ENCODE measurements around the gene CSGALNACT2. TPM values are rescaled to one million over a fixed set of nuclear protein-coding genes. Genes with fewer than 3 reads are reported as not detected.

The CSGALNACT2 gene
- total and polyA plus RNA-seq, 2 of the 13 experiments (the other 11 are each of a cell fraction or from before 2014, with no cell fraction given), result 3.3 to 7.1 TPM

DNA sequence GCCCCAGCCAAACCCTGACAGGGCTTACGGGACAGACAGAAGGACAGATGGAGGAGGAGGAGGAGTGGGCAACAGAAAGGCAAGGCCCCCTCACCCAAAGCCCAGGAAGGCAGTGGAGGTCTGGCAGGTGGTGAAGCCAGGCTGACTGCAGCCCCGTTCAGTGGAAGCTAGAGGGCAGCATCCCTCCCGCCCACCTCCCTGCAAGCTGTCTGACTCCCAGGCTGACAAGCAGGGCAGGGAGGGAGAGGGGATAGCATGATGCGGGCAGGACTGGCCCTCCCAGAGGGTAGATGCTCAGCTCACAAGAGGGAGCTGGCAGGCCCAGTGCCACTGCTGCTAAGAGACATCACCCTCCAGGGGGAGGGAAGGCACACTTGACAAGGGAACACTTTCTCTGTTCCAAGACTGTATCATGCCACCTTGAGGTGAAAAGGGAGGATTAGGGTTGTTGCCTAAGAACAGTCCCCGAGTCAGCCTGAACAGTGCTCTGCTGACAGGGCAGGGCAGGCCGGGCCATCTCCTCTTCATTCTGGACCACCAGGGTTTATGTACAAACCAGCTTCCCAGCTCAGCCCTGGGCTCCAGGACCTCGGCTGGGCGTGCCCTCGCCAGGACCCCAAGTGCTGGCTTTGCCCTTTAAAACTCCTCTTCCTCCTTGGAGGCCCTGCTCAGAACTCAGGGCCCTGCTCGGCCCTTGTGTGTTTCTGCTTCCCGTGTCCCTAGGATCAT is 66.9 kb downstream of the CSGALNACT2 start:
- CTCF ChIA-PET (ENCODE audit: low intra/inter-chr PET ratio, low total read pairs), result no interaction called here
- POLR2A ChIA-PET, result no interaction called here
- intact Hi-C loops (cut with micrococcal nuclease; ENCODE audit: unreplicated experiment), result loop anchor here (1.0 to 5.0 kb wide), 2 partner anchors 143 to 257 kb away; no protein-coding TSS in a partner anchor
- TF ChIP-seq ZNF678 (CRISPR knock-in tag; IDR thresholded peaks at IDR 0.05) (no peak), PCBP1 (IDR thresholded peaks at IDR 0.05; ENCODE audit: borderline replicate concordance, low read depth, low read length) (0 out of 2 replicates have a peak, but pooled peaks have one; percentile 42), SOX6 (IDR thresholded peaks at IDR 0.05) (no peak), SOX6 (CRISPR knock-in tag; IDR thresholded peaks at IDR 0.05) (0 out of 2 replicates have a peak, but pooled peaks have one; percentile 10), XRCC5 (optimal IDR thresholded peaks at IDR 0.05; ENCODE audit: low read length) (peak; percentile 57), PITX1 (CRISPR knock-in tag; IDR thresholded peaks at IDR 0.05) (0 out of 2 replicates have a peak, but pooled peaks have one; percentile 9), TARDBP (CRISPR knock-in tag; IDR thresholded peaks at IDR 0.05) (0 out of 2 replicates have a peak, but pooled peaks have one; percentile 20), POLR2G (IDR thresholded peaks at IDR 0.05; ENCODE audit: low read depth, low read length) (no peak), RAD21 (CRISPR knock-in tag; IDR thresholded peaks at IDR 0.05) (peak; percentile 33; the same call in 1 of the 2 replicates), HNRNPL (IDR thresholded peaks at IDR 0.05; ENCODE audit: low read depth, low read length) (0 out of 2 replicates have a peak, but pooled peaks have one; percentile 25), TEAD3 (CRISPR knock-in tag; optimal IDR thresholded peaks at IDR 0.05; ENCODE audit: borderline replicate concordance) (peak; percentile 55), STAG1 (CRISPR knock-in tag; IDR thresholded peaks at IDR 0.05) (peak; percentile 66)
- TF ChIP-seq, protein P1, sequence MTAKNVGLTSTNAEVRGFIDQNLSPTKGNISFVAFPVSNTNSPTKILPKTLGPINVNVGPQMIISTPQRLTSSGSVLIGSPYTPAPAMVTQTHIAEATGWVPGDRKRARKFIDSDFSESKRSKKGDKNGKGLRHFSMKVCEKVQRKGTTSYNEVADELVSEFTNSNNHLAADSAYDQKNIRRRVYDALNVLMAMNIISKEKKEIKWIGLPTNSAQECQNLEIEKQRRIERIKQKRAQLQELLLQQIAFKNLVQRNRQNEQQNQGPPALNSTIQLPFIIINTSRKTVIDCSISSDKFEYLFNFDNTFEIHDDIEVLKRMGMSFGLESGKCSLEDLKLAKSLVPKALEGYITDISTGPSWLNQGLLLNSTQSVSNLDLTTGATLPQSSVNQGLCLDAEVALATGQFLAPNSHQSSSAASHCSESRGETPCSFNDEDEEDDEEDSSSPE (CRISPR knock-in tag; IDR thresholded peaks at IDR 0.05), result 0 out of 2 replicates have a peak, but pooled peaks have one; percentile 18
- TF ChIP-seq, protein P2, sequence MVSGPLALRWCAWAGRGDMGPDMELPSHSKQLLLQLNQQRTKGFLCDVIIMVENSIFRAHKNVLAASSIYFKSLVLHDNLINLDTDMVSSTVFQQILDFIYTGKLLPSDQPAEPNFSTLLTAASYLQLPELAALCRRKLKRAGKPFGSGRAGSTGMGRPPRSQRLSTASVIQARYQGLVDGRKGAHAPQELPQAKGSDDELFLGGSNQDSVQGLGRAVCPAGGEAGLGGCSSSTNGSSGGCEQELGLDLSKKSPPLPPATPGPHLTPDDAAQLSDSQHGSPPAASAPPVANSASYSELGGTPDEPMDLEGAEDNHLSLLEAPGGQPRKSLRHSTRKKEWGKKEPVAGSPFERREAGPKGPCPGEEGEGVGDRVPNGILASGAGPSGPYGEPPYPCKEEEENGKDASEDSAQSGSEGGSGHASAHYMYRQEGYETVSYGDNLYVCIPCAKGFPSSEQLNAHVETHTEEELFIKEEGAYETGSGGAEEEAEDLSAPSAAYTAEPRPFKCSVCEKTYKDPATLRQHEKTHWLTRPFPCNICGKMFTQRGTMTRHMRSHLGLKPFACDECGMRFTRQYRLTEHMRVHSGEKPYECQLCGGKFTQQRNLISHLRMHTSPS (CRISPR knock-in tag; IDR thresholded peaks at IDR 0.05; ENCODE audit: low read depth), result no peak
- TF ChIP-seq, protein P3, sequence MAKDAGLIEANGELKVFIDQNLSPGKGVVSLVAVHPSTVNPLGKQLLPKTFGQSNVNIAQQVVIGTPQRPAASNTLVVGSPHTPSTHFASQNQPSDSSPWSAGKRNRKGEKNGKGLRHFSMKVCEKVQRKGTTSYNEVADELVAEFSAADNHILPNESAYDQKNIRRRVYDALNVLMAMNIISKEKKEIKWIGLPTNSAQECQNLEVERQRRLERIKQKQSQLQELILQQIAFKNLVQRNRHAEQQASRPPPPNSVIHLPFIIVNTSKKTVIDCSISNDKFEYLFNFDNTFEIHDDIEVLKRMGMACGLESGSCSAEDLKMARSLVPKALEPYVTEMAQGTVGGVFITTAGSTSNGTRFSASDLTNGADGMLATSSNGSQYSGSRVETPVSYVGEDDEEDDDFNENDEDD (CRISPR knock-in tag; IDR thresholded peaks at IDR 0.05; ENCODE audit: borderline replicate concordance), result peak; percentile 43; the same call in 1 of the 2 replicates
- TF ChIP-seq, protein P4, sequence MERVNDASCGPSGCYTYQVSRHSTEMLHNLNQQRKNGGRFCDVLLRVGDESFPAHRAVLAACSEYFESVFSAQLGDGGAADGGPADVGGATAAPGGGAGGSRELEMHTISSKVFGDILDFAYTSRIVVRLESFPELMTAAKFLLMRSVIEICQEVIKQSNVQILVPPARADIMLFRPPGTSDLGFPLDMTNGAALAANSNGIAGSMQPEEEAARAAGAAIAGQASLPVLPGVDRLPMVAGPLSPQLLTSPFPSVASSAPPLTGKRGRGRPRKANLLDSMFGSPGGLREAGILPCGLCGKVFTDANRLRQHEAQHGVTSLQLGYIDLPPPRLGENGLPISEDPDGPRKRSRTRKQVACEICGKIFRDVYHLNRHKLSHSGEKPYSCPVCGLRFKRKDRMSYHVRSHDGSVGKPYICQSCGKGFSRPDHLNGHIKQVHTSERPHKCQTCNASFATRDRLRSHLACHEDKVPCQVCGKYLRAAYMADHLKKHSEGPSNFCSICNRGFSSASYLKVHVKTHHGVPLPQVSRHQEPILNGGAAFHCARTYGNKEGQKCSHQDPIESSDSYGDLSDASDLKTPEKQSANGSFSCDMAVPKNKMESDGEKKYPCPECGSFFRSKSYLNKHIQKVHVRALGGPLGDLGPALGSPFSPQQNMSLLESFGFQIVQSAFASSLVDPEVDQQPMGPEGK (CRISPR knock-in tag; IDR thresholded peaks at IDR 0.05), result 0 out of 2 replicates have a peak, but pooled peaks have one; percentile 27

More for the DNA sequence above, 66.9 kb downstream of the CSGALNACT2 start:
- ATAC-seq (peak; percentile 88), DNase-seq (ENCODE audit: low spot score) (peak; percentile 38), FAIRE-seq (peak; percentile 69)
- Histone ChIP-seq H3K79me2 (ENCODE audit: insufficient read depth, low read length) (no peaks in the 10 kb centered on the region), H3K36me3 (replicated peaks in 1 of 2; ENCODE audit: control insufficient read depth in 1 of 2, insufficient read depth in 2 of 2, low read length in 2 of 2) (no peaks in the 10 kb centered on the region), H3K4me1 (ENCODE audit: insufficient read depth, low read length) (no peaks in the 10 kb centered on the region), H3K4me2 (ENCODE audit: low read depth, low read length) (no peak overlapping the region), H3K9me3 (ENCODE audit: low read length) (no peaks in the 10 kb centered on the region), H3K27ac (ENCODE audit: extremely low read length, insufficient read depth, low read length) (no peak overlapping the region), H3K9ac (ENCODE audit: insufficient read depth, low read depth, low read length) (no peak overlapping the region), H4K20me1 (ENCODE audit: insufficient read depth, low read length) (no peaks in the 10 kb centered on the region), H3K4me3 (replicated peaks in 1 of 3; ENCODE audit: insufficient read depth in 1 of 3, low read depth in 2 of 3, low read length in 3 of 3) (no peak overlapping the region), H3K27me3 (ENCODE audit: control insufficient read depth in 1 of 2, insufficient read depth in 2 of 2, low read length in 2 of 2) (peaks cover 0 to 4% of the 10 kb centered on the region in 2 experiments; a peak in 2 of 5 replicates), H2AFZ (ENCODE audit: low read length) (no peak overlapping the region)
- WGBS (ENCODE audit: low lambda C conversion rate), result 38% methylated on average over 5 of the region's 11 CpGs
- in situ Hi-C loops (cut with HindIII; ENCODE audit: extremely low pct_ligation_motif_present, low pct_unique_long_range_greater_than_20kb), result no loop called here
- no TSS peak for BruUV-seq (replicated peaks)

Data from HepG2 (cell line).